ENCODE data around the gene TMEM61.

DNA sequence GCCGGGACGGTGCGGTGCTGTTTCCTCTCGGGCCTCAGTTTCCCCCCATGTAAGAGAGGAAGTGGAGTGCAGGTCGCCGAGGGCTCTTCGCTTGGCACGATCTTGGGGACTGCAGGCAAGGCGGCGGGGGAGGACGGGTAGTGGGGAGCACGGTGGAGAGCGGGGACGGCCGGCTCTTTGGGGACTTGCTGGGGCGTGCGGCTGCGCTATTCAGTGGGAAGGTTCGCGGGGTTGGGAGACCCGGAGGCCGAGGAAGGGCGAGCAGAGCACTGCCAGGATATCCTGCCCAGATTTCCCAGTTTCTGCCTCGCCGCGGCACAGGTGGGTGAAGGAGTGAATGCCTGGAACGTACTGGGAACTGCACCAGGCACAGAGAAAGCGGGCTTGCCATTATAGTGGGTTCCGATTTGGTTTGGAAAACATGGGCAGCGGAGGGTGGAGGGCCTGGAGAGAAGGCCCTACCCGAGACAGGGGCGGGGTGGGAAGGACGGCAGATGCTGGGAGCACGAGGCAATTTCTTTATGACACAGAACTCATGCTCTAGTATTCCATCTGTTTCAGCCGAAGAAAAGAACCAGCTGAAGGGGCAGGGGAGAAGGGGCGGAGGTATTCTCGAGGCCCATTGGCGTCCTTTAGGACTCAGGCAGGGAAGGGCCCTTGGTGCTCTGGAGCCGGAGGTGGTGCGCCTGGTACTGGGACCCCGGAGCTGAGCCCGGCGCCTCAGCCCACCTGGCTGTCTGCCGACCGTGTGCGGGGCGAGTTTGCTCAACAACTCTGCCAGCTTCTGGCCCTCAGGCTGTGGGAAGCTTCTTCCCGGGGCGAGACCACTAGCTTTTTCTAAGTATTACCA, 59.9 kb downstream of the TMEM61 start:
- TF ChIP-seq, protein P1, sequence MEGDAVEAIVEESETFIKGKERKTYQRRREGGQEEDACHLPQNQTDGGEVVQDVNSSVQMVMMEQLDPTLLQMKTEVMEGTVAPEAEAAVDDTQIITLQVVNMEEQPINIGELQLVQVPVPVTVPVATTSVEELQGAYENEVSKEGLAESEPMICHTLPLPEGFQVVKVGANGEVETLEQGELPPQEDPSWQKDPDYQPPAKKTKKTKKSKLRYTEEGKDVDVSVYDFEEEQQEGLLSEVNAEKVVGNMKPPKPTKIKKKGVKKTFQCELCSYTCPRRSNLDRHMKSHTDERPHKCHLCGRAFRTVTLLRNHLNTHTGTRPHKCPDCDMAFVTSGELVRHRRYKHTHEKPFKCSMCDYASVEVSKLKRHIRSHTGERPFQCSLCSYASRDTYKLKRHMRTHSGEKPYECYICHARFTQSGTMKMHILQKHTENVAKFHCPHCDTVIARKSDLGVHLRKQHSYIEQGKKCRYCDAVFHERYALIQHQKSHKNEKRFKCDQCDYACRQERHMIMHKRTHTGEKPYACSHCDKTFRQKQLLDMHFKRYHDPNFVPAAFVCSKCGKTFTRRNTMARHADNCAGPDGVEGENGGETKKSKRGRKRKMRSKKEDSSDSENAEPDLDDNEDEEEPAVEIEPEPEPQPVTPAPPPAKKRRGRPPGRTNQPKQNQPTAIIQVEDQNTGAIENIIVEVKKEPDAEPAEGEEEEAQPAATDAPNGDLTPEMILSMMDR (IDR thresholded peaks at IDR 0.05; ENCODE audit: low read length) = no peak
- TF ChIP-seq EZH2phosphoT487 (IDR thresholded peaks at IDR 0.05; ENCODE audit: low read length) = no peak
